SK-N-MC (cell line): ENCODE results near the gene C1orf141.

Experiments used
- DNase-seq: peaks from one replicate; pipeline ENCODE4 v3.0.0-alpha.2; 2011; ENCODE audit warnings: low read depth, low spot score
- H3K27ac ChIP-seq: fragments of 200-600 bp; sonication (generic); 2 replicates; pipeline ENCODE4 v1.5.1; 2016; ENCODE audit warnings: mixed run types
- H3K36me3 ChIP-seq: fragments of 200-600 bp; sonication (generic); 2 replicates; pipeline ENCODE4 v1.6.1; 2017; ENCODE audit warnings: antibody characterized with exemption, low read length, mixed read lengths; ENCODE audit not compliant: insufficient read depth
- H3K4me3 ChIP-seq: fragments of 200-600 bp; sonication (generic); 2 replicates; pipeline ENCODE4 v1.5.1; 2016
- H3K9ac ChIP-seq: fragments of 200-600 bp; sonication (generic); 2 replicates; pipeline ENCODE4 v1.8.0; 2017; ENCODE audit warnings: mixed run types, mixed read lengths; ENCODE audit not compliant: insufficient read length
- H3K9me3 ChIP-seq: fragments of 200-600 bp; sonication (generic); 2 replicates; pipeline ENCODE4 v1.6.1; 2017; ENCODE audit warnings: low read depth, mild to moderate bottlenecking, antibody characterized with exemption, low read length, moderate library complexity, mixed read lengths
- EZH2 ChIP-seq: fragments of 200-600 bp; sonication (generic); IDR thresholded peaks from one replicate; pipeline ENCODE4 v1.6.1; 2017; ENCODE audit warnings: antibody characterized with exemption
- FOXP2 ChIP-seq: optimal IDR thresholded peaks from 2 replicates; pipeline ENCODE3; 2011; ENCODE audit warnings: mild to moderate bottlenecking, moderate library complexity; ENCODE audit not compliant: insufficient read depth; ENCODE audit errors: extremely low read length, control extremely low read depth
- POLR2AphosphoS5 ChIP-seq: IDR thresholded peaks from 2 replicates; pipeline ENCODE4 v1.6.1; 2012; ENCODE audit warnings: mild to moderate bottlenecking, low read depth, low read length, borderline replicate concordance

The C1orf141 gene

DNA sequence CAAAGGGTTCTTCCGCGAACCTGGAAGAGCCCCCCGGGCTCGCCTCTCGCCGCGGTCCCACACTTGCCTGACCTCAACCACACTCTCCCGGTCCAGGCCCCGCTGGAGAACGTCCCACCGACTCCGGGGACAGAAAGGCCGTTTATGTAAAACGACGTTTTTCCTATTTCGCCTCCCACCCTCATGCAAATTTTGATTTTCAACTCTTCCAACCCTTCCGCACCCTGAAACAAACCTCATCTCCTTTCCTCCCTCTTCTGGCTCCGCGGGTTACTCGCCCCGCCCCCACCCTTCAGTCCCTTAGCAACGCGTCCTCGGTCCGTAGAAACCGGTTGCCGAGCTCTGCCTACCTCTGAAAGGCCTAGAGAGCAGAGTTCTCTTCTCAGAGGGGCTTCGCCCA, at the start of gene C1orf141:
Gene C1orf141, minus strand, starts transcription at position 276 of the 400 bp plus-strand sequence. CDS start 7,730 bp downstream, outside the sequence.
- no peaks in the 10 kb centered on the region for H3K9me3 ChIP-seq
- TF ChIP-seq EZH2 (no peak), POLR2AphosphoS5 (no peak), FOXP2 (no peak)
- H3K27ac ChIP-seq = no peak within 1 kb of the TSS
- DNase-seq = no peak
- no peaks in the 10 kb centered on the region for H3K36me3 ChIP-seq
- H3K4me3 ChIP-seq = no peak within 1 kb of the TSS
- no peak within 1 kb of the TSS for H3K9ac ChIP-seq

DNA sequence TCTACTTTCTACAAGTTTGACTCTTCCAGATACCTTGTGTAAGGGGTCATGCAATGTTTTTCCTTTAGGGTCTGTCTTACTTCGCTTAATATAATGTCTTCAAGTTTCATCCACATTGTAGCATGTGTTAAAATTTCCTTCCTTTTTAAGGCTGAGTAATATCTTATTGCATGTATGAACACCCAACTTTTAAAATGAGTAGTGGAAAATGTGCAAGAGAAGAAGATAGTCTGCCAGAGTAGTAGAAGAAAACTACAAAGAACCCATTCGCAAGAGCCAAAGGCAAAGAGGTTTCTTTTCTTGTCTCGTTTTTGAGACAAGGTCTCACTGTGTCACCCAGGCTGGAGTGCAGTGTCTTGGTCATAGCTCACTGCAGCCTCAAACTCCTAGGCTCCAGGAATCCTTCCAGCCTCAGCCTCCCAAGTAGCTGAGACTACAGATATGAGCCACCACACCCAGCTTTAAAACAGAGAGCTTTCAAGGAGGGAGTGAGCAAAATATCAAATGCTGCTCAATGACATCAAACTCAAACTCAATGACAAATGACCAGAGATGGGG, 40.8 kb upstream of the C1orf141 start:
- no peak for DNase-seq
- Histone ChIP-seq H3K36me3 (no peaks in the 10 kb centered on the region), H3K4me3 (no peak overlapping the region), H3K9ac (no peak overlapping the region), H3K9me3 (no peaks in the 10 kb centered on the region), H3K27ac (no peak overlapping the region)
- TF ChIP-seq EZH2 (no peak), POLR2AphosphoS5 (no peak)

- H3K4me3 ChIP-seq = no peak overlapping the region
- no peak overlapping the region for H3K27ac ChIP-seq
- no peak for TF ChIP-seq POLR2AphosphoS5
- H3K9ac ChIP-seq = no peak overlapping the region
- H3K9me3 ChIP-seq = no peaks in the 10 kb centered on the region
- H3K36me3 ChIP-seq = no peaks in the 10 kb centered on the region
- DNase-seq = no peak
Observed at GRCh38 chr1:67174716-67175284, 40.0 kb upstream of the C1orf141 start.

DNA sequence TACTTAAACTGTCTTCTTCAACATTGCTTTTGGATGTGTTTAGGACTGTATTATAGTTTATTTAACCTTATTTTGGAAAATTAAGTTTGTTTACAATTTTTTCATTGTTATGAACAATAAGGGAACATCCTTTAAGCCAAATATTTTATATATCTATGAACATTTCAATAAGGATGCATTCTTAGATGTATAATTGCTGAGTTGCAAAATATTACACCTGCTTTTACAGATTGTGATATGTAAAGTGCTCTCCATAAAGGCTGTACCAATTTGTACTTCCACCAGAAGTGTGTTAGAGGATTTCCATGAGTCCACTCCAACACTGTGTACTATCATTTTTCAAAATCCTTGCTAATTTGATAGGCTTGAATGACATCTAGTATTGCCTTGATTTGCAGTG, 39.2 kb upstream of the C1orf141 start:
- H3K4me3 ChIP-seq = no peak overlapping the region
- no peak overlapping the region for H3K9ac ChIP-seq
- H3K36me3 ChIP-seq = no peaks in the 10 kb centered on the region
- H3K27ac ChIP-seq = no peak overlapping the region
- no peak for DNase-seq
- TF ChIP-seq EZH2 (no peak), POLR2AphosphoS5 (no peak)
- no peaks in the 10 kb centered on the region for H3K9me3 ChIP-seq

DNA sequence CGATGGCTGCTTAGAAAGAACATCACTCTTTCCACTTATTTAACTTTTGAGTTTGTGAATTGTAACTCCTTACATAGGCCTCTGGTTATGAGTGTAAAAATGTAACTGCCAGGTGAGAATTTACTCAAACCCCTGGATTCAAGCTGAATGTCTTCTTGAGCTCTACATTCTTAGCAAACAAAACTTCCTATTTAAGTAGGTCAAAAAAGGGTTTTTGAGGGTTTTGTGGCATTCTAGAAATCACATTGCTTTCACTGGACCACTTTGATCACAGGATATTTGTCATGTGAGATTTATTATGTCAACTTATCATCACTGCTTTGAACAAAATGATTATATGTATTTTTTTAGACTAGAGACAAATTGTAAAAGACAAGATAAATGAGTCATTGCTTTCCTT, 37.2 kb upstream of the C1orf141 start:
- Histone ChIP-seq H3K9ac (no peak overlapping the region), H3K27ac (no peak overlapping the region), H3K4me3 (no peak overlapping the region), H3K9me3 (no peaks in the 10 kb centered on the region), H3K36me3 (no peaks in the 10 kb centered on the region)
- DNase-seq = no peak
- TF ChIP-seq FOXP2 (no peak), POLR2AphosphoS5 (no peak), EZH2 (no peak)

DNA sequence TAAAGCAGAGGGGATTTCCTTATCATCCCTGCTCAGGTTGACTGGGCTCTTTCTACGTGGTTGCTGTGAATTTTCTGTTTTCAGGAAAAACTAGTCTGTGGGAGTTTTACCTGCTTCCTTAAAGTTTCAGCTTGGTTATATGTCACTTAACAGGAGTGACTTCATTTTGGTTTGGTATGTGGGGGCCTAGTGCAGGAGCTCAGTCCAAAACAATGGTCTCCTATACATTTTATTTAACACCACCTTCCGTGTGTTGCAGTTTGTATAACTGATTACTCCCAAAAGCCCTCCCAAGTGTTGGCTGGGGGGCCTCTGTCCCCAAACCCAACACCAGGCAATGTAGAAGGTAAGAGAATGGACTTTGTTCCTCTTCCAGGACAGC, 36.8 kb upstream of the C1orf141 start:
- H3K36me3 ChIP-seq = no peaks in the 10 kb centered on the region
- no peak overlapping the region for H3K9ac ChIP-seq
- H3K4me3 ChIP-seq = no peak overlapping the region
- H3K9me3 ChIP-seq = no peaks in the 10 kb centered on the region
- no peak for DNase-seq
- TF ChIP-seq EZH2 (no peak), FOXP2 (no peak), POLR2AphosphoS5 (no peak)
- H3K27ac ChIP-seq = no peak overlapping the region

GRCh38 chr1:67170751-67171573, 36.2 kb upstream of the C1orf141 start:
- no peak overlapping the region for H3K9ac ChIP-seq
- DNase-seq = no peak
- H3K9me3 ChIP-seq = no peaks in the 10 kb centered on the region
- no peaks in the 10 kb centered on the region for H3K36me3 ChIP-seq
- TF ChIP-seq FOXP2 (no peak), EZH2 (no peak), POLR2AphosphoS5 (no peak)
- no peak overlapping the region for H3K27ac ChIP-seq
- no peak overlapping the region for H3K4me3 ChIP-seq

GRCh38 chr1:67169932-67170331, 35.2 kb upstream of the C1orf141 start:
- no peak overlapping the region for H3K9ac ChIP-seq
- no peak overlapping the region for H3K4me3 ChIP-seq
- no peaks in the 10 kb centered on the region for H3K36me3 ChIP-seq
- DNase-seq = no peak
- no peaks in the 10 kb centered on the region for H3K9me3 ChIP-seq
- TF ChIP-seq EZH2 (no peak), POLR2AphosphoS5 (no peak), FOXP2 (no peak)
- H3K27ac ChIP-seq = no peak overlapping the region

- no peak overlapping the region for H3K9ac ChIP-seq
- no peak for DNase-seq
- no peak overlapping the region for H3K27ac ChIP-seq
Observed at GRCh38 chr1:67169496-67169895, 34.7 kb upstream of the C1orf141 start.

More at GRCh38 chr1:67169496-67169895, 34.7 kb upstream of the C1orf141 start:
- Histone ChIP-seq H3K36me3 (no peaks in the 10 kb centered on the region), H3K4me3 (no peak overlapping the region), H3K9me3 (no peaks in the 10 kb centered on the region)
- TF ChIP-seq FOXP2 = no peak
- TF ChIP-seq POLR2AphosphoS5 = no peak
- TF ChIP-seq EZH2 = no peak
